ENCODE results near the gene PRKRIP1. TPM values are rescaled to one million over a fixed set of nuclear protein-coding genes. Genes with fewer than 3 reads are reported as not detected.

The PRKRIP1 gene
- total and polyA plus RNA-seq, 8 donors: 17.1 to 44.9 (median 40.3) TPM

DNA sequence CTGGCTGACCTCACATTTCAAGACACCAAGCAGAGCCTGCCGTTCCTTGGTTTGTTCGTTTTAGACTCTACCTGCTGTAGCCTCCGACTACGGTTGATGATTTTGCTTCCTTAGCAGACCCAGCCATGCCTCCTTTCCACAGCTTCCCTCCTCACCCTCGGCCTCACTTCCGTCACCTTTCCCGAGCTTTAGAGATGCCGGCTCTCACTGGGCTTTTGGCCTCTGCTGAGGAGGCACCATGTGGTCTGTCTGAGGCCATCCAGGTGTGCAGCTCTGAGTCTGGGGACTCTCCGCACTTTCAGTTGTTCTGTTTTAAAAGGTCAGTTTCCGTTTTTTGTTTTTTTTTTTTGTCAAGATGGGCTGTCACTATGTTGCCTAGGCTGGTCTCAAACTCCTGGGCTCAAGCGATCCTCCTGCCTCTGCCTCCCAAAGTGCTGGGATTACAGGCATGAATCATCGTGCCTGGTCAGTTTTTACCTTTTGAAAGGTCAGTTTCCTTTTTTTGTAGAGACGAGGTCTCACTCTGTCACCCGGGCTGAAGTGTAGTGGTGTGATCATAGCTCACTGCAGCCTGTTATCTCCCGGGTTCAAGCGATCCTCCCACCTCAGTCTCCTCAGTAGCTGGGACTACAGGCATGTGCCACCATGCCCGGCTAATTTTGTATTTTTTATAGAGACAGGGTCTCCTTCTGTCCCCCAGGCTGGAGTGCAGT, 49.0 kb downstream of the PRKRIP1 start:
- intact Hi-C loops (cut with DNase I): no loop called here
- no peaks in the 10 kb centered on the region for H3K9me3 ChIP-seq
- H3K4me3 ChIP-seq: no peak overlapping the region
- peaks cover 0 to 3% of the 10 kb centered on the region in 2 donors for H3K4me1 ChIP-seq
- H3K27me3 ChIP-seq: no peaks in the 10 kb centered on the region
- TF ChIP-seq, protein P1, sequence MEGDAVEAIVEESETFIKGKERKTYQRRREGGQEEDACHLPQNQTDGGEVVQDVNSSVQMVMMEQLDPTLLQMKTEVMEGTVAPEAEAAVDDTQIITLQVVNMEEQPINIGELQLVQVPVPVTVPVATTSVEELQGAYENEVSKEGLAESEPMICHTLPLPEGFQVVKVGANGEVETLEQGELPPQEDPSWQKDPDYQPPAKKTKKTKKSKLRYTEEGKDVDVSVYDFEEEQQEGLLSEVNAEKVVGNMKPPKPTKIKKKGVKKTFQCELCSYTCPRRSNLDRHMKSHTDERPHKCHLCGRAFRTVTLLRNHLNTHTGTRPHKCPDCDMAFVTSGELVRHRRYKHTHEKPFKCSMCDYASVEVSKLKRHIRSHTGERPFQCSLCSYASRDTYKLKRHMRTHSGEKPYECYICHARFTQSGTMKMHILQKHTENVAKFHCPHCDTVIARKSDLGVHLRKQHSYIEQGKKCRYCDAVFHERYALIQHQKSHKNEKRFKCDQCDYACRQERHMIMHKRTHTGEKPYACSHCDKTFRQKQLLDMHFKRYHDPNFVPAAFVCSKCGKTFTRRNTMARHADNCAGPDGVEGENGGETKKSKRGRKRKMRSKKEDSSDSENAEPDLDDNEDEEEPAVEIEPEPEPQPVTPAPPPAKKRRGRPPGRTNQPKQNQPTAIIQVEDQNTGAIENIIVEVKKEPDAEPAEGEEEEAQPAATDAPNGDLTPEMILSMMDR (IDR thresholded peaks at IDR 0.05): no peak
- H3K36me3 ChIP-seq: peaks cover 0 to 82% of the 10 kb centered on the region in 2 donors
- no peak overlapping the region for H3K27ac ChIP-seq
- DNase-seq (no peak), ATAC-seq (no peak)

- H3K4me3 ChIP-seq: no peak overlapping the region
- ATAC-seq (no peak), DNase-seq (no peak)
- peaks cover 0 to 78% of the 10 kb centered on the region in 2 donors for H3K36me3 ChIP-seq
- peaks cover 0 to 3% of the 10 kb centered on the region in 2 donors for H3K4me1 ChIP-seq
- H3K27ac ChIP-seq: no peak overlapping the region
- H3K9me3 ChIP-seq: no peaks in the 10 kb centered on the region
- TF ChIP-seq, protein P1 (IDR thresholded peaks at IDR 0.05): no peak
- H3K27me3 ChIP-seq: no peaks in the 10 kb centered on the region
- intact Hi-C loops (cut with DNase I): no loop called here
Observed at GRCh38 chr7:102445674-102446071, 49.5 kb downstream of the PRKRIP1 start.

GRCh38 chr7:102446387-102447156, 50.4 kb downstream of the PRKRIP1 start:
- DNase-seq (no peak), ATAC-seq (no peak)
- TF ChIP-seq, protein P1 (IDR thresholded peaks at IDR 0.05): no peak
- intact Hi-C loops (cut with DNase I): no loop called here
- H3K27ac ChIP-seq: no peak overlapping the region
- no peak overlapping the region for H3K4me3 ChIP-seq
- H3K36me3 ChIP-seq: peaks cover 0 to 69% of the 10 kb centered on the region in 2 donors
- no peaks in the 10 kb centered on the region for H3K27me3 ChIP-seq
- H3K9me3 ChIP-seq: no peaks in the 10 kb centered on the region
- H3K4me1 ChIP-seq: no peaks in the 10 kb centered on the region

- Histone ChIP-seq H3K27ac (no peak overlapping the region), H3K4me3 (no peak overlapping the region), H3K9me3 (no peaks in the 10 kb centered on the region), H3K27me3 (no peaks in the 10 kb centered on the region), H3K36me3 (peaks cover 0 to 62% of the 10 kb centered on the region in 2 donors), H3K4me1 (no peaks in the 10 kb centered on the region)
- DNase-seq (no peak), ATAC-seq (no peak)
- TF ChIP-seq, protein P1 (IDR thresholded peaks at IDR 0.05): no peak
- intact Hi-C loops (cut with DNase I): no loop called here
Observed at GRCh38 chr7:102447311-102447710, 51.1 kb downstream of the PRKRIP1 start.

GRCh38 chr7:102449136-102449535, 53.0 kb downstream of the PRKRIP1 start:
- Histone ChIP-seq H3K9me3 (no peaks in the 10 kb centered on the region), H3K4me1 (no peaks in the 10 kb centered on the region), H3K4me3 (no peak overlapping the region), H3K36me3 (peaks cover 0 to 54% of the 10 kb centered on the region in 2 donors), H3K27ac (no peak overlapping the region), H3K27me3 (no peaks in the 10 kb centered on the region)
- DNase-seq (no peak), ATAC-seq (no peak)
- intact Hi-C loops (cut with DNase I): no loop called here
- TF ChIP-seq, protein P1 (IDR thresholded peaks at IDR 0.05): no peak

Measured in left lung (tissue), 10 donors.